A549 treated with RU486 at 1 μM for 4 hours (cell line): ENCODE results near the gene SELENBP1. TPM values are rescaled to one million over a fixed set of nuclear protein-coding genes. Genes with fewer than 3 reads are reported as not detected.

Source experiments
- total RNA-seq: library from RNA; stranded (reverse); fragments of 200-300 nt; extraction: Qiagen RNA extraction; gene quantifications from 5 replicates; pipeline ENCODE4 v1.2.3, GENCODE V29; 2022; ENCODE audit warnings: low read depth

SELENBP1 gene
- total RNA-seq = 5.4 to 7.8 TPM (median 6.2 TPM) in 5 replicates

DNA sequence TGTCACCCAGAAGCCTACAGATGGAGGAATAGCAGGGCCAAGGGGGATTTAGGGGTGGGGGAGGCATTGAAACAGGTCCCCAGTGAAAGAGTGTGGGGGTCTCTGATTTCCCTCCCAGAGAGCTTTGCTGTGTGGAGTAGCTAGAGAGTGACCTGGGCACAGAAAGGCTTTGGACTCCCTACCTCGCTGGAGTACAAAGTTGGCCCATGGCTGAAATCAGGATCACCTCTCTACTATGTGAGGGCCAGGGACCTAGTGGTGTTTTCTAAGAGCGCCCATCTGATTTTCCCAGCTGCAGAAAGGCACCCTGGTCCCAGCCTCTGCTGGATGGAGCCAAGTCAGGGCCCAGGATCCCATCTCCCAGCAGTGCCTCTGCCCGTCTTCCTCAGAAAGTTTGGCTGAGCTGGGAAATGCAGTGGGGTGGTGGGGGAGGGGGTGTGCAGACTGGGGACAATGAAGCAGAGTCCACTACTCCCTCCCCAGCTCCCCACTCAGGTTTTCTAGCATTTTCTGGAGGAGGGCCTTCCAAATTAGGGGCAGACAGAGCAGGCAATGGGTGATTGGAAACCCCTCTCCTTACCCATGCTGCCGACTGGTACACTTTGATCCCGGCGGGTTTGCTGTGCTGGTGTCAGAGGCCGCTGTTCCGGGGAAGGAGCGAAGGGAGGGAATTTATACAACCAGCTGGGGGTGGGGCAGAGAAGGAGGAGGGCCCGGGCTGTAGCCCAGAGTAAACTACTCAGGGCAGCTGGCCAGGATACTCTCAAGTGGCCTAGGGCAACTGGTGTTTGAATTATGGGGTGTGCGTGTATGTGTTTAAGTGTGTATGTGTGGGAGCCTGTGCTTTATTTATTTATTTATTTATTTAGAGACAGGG, at the start of gene SELENBP1:
SELENBP1 (minus strand) TSS at position 648 of the 877 bp plus-strand sequence; CDS start at position 584, 64 bp downstream.

DNA sequence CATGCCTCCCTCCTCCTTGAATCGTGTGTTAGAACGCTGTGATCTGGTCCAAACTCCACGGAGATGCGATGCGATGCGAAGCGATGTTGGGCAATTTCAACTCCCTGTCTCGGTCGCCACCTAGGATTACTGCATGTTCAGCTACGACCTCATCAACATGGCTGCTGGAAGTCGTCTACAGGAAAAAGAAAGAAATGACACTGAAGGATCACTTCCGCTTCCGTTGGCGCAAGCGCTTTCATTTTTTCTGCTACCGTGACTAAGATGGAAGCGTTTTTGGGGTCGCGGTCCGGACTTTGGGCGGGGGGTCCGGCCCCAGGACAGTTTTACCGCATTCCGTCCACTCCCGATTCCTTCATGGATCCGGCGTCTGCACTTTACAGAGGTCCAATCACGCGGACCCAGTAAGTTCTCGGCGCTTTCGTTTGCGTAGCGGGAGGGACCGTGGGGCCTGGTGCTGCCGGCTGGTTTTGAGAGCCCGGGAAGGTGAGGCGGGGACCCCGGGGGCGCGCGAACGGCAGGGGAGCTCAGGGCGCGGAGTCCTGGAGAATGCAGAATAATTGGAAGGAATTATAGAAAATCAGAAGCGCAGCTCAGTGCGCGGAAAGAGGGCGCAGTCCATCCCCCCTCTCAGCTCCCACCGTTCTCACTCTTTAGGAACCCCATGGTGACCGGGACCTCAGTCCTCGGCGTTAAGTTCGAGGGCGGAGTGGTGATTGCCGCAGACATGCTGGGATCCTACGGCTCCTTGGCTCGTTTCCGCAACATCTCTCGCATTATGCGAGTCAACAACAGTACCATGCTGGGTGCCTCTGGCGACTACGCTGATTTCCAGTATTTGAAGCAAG, 27.0 kb upstream of the SELENBP1 start, which contains the start of gene PSMB4:
PSMB4 (plus strand) TSS at position 250 of the 848 bp plus-strand sequence; CDS start at position 265, 15 bp downstream.

DNA sequence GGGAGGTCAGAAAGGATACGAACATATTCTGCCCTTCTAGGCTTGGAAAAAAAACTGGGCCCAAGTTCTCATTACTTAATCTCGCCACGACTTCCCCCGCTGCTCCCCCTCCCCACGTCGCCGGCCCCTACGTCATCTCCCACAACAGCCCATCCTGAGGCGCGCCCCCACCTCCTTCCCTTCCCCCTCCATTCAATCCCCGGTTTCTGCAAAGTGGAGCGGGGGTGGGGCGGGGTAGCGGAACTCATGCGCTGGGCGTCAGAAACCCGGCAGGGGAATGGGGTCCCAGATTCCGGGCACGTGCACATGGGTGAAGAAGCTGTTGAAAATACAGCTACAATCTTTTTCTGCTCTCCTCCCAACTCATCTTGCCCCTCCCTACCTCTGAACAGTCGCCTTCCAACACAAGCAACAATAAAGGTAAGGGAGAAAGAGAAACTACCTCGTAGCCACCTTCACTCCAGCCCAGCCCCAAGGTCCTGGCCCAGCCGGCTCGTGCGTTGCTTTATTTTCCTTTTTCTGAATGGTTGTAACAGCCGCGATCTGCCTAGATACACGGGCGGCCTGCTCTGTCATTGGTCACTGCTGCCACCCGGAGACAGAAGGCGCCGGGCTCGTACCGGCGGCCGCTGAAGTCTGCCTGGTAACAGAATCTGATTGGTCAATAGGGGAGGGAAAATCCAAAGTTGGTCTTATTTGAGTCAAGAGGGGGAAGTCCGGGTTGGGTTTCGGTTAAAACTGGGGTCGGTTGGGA, 25.6 kb downstream of the SELENBP1 start, which contains the start of gene RFX5:
RFX5 (minus strand) TSS at position 484 of the 754 bp plus-strand sequence. CDS start 932 bp downstream, outside the sequence.

DNA sequence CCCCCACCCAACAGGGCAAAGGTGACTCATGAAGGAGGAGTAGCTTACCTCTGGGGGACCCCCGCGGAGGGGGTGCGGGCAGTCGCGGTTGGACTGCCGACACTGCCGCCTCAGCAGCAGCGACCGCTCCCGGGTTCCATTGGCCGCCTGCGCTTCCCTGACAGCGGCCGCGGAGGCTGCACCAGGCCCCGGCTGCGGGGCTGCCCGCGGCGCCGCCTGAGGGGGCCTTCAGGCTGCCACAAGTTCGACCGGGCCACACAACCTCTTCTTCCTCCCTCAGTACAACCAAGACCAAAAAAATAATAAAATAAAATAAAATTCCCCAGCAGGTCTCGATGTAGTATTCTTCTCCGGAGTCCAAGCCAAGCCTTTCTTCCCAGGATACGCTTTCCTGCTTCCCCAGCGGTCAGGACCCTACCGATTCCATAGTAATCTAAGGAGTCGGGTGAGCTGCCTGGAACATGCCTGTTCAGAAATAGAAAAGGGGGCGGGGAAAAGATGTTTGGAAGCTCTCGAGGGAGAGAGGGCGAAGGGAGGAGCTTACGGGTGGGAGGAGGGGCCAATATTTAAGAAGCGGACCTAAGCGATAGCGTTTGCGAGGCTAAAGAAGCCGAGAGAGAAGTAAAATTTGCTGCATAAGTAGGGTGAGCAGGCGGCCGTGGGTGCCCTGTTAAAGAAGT, 45.1 kb downstream of the SELENBP1 start, which contains the start of gene PI4KB:
PI4KB (minus strand) TSS at position 194 of the 680 bp plus-strand sequence. CDS start 10,935 bp downstream, outside the sequence.

Other genes starting within 250 kb of the SELENBP1 start
- 1.1 to 1.6 TPM (median 1.3 TPM) in 5 replicates for gene SEMA6C, start 226.1 kb downstream of the SELENBP1 start, total RNA-seq
- not detected in 5 replicates for gene TNFAIP8L2, start 216.1 kb downstream of the SELENBP1 start, total RNA-seq
- gene LYSMD1, start 206.8 kb downstream of the SELENBP1 start, total RNA-seq = 5.7 to 9.4 TPM (median 6.1 TPM) in 5 replicates
- gene SCNM1, start 206.6 kb downstream of the SELENBP1 start, total RNA-seq = 43.6 to 49.9 TPM (median 48.2 TPM) in 5 replicates
- 0.29 TPM in 1 of 5 replicates, not detected in the others for gene TMOD4, start 196.7 kb downstream of the SELENBP1 start, total RNA-seq
- gene VPS72, start 182.5 kb downstream of the SELENBP1 start, total RNA-seq = 44.9 to 58.1 TPM (median 45.6 TPM) in 5 replicates
- gene PIP5K1A, start 174.2 kb downstream of the SELENBP1 start, total RNA-seq = 42.5 to 53.0 TPM (median 43.5 TPM) in 5 replicates
- 161 to 222 TPM (median 192 TPM) in 5 replicates for gene PSMD4, start 118.0 kb downstream of the SELENBP1 start, total RNA-seq
- gene ZNF687, start 90.4 kb downstream of the SELENBP1 start, total RNA-seq = 11.8 to 15.4 TPM (median 14.3 TPM) in 5 replicates
- gene PI4KB, start 45.3 kb downstream of the SELENBP1 start, total RNA-seq = 25.8 to 29.8 TPM (median 27.9 TPM) in 5 replicates
- gene RFX5, start 25.5 kb downstream of the SELENBP1 start, total RNA-seq = 23.8 to 26.9 TPM (median 25.9 TPM) in 5 replicates
- 340 to 454 TPM (median 407 TPM) in 5 replicates for gene PSMB4, start 26.9 kb upstream of the SELENBP1 start, total RNA-seq
- 14.8 to 20.9 TPM (median 19.6 TPM) in 5 replicates for gene POGZ, start 86.8 kb upstream of the SELENBP1 start, total RNA-seq
- gene CGN, start 138.7 kb upstream of the SELENBP1 start, total RNA-seq = 1.2 to 2.2 TPM (median 1.4 TPM) in 5 replicates
- 14.0 to 16.7 TPM (median 14.3 TPM) in 5 replicates for gene TUFT1, start 167.6 kb upstream of the SELENBP1 start, total RNA-seq
- gene SNX27, start 239.3 kb upstream of the SELENBP1 start, total RNA-seq = 6.8 to 10.9 TPM (median 7.5 TPM) in 5 replicates